IPS-15b (cell line): ENCODE measurements around the gene UBE2V1.
"Not testable (repeated sequence)": the region's sequence is repeated elsewhere in the genome, so short reads cannot be mapped to it uniquely, and the experiment has no call there.

ENCODE experiments used
- H3K27me3 ChIP-seq: one replicate; pipeline ENCODE4 v1.6.1; 2013; ENCODE audit warnings: low read length; ENCODE audit not compliant: control insufficient read depth, insufficient read depth
- H3K36me3 ChIP-seq: one replicate; pipeline ENCODE4 v1.6.1; 2013; ENCODE audit warnings: low read length; ENCODE audit not compliant: control insufficient read depth, insufficient read depth
- H3K4me1 ChIP-seq: one replicate; pipeline ENCODE4 v1.6.1; 2013; ENCODE audit warnings: mild to moderate bottlenecking, low read length; ENCODE audit not compliant: control insufficient read depth, insufficient read depth
- H3K4me3 ChIP-seq: one replicate; pipeline ENCODE4 v1.5.1; 2013; ENCODE audit warnings: low read depth, low read length
- H3K9ac ChIP-seq: one replicate; pipeline ENCODE4 v1.6.1; 2013; ENCODE audit warnings: low read depth, mild to moderate bottlenecking, low read length
- H3K9me3 ChIP-seq: one replicate; pipeline ENCODE4 v1.6.1; 2013; ENCODE audit warnings: mild to moderate bottlenecking, low read length; ENCODE audit not compliant: control insufficient read depth, insufficient read depth

The UBE2V1 gene

DNA sequence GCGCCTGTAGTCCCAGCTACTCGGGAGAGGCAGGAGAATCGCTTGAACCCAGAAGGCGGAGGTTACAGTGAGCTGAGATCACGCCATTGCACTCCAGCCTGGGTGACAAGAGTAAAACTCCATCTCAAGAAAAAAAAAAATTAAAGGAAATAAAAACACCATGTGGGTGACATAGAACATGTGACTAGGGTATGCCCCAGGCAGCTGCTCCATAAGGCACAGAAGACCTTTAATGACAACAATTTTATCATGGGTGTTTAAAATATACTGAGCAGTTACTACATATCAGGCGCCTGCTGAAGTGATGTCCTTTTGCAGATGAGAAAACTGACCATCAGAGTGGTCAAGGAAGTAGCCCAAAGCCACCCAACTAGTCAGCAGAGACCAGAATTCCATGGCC is 32.6 kb upstream of the UBE2V1 start:
- no peak overlapping the region for H3K9ac ChIP-seq
- peaks cover 37% of the 10 kb centered on the region for H3K36me3 ChIP-seq
- H3K9me3 ChIP-seq = no peaks in the 10 kb centered on the region
- no peaks in the 10 kb centered on the region for H3K27me3 ChIP-seq
- H3K4me1 ChIP-seq = peaks cover 19% of the 10 kb centered on the region
- H3K4me3 ChIP-seq = no peak overlapping the region

DNA sequence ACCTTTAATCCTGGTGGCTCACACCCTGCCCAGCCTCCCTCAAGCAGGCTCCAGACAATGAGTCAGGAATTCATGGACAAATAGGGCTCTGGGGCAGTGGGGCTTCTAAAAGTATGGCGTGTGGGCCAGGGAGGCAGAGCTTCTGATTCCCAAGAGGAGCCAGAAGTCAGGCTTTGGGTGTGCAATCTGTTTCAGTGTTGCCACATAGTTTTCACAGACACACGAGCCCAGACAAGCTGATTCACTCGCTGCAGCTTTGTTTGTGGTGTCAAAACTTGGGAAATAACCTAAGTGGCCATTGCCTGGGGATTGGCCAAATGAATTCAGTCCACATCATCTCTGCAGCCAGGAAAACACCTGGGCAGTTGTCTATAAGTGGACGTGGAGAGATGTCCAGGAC is 31.4 kb upstream of the UBE2V1 start:
- Histone ChIP-seq H3K36me3 (peaks cover 37% of the 10 kb centered on the region), H3K9ac (no peak overlapping the region), H3K4me3 (no peak overlapping the region), H3K4me1 (peaks cover 19% of the 10 kb centered on the region), H3K9me3 (no peaks in the 10 kb centered on the region), H3K27me3 (no peaks in the 10 kb centered on the region)

DNA sequence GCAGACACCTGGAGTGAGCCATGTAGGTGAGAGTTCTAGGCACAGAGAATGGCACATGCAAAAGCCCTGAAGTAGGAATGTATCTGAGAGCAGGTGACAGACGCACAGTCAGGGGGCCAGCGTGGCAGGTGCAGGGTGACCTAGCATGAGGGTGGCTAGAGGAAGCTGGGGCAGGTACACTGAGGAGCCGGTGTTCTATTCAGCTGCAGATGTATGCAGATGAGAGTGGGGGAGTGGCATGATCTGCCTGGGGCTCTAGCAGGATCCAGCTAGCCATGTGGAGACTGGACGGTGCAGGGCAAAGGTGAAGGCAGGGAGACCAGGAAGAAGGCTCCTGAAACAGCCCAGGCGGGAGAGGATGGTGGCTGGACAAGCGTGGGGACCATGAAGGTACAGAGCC is 29.9 kb upstream of the UBE2V1 start:
- H3K27me3 ChIP-seq = no peaks in the 10 kb centered on the region
- H3K9ac ChIP-seq = no peak overlapping the region
- peaks cover 27% of the 10 kb centered on the region for H3K36me3 ChIP-seq
- H3K4me3 ChIP-seq = no peak overlapping the region
- H3K9me3 ChIP-seq = no peaks in the 10 kb centered on the region
- peaks cover 22% of the 10 kb centered on the region for H3K4me1 ChIP-seq

DNA sequence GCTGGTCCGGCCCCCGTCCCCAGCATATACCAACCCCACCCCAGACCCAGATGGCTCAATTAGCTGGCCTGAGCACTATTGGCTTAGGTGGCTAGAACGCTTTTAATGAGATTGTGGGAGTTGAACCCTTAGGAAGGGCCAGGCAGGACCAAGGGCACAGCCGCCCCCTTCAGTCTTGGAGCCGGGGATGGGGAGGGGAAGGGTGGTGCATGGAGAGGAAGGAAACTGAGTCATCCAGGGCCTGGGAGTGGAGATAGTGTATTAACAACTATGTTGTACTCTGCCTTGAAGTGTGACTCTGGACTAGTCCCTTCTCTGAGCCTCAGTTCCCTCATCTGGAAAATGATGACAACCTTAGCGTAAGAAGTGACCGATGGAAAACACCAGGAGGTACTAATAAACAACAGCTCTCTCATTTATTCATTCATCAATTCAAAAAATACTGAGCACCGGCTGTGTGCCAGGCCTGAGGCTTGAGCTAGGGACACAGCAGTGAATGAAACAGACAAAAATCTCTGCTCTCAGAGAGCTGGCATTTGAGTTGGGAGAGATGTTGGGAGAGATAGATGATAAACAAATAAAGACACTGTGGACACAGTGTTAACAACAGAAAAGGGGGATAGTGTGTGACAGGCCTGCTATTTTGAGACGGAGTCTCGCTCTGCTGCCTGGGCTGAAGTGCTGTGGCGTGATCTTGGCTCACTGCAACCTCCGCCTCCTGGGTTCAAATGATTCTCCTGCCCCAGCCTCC is 29.0 kb upstream of the UBE2V1 start:
- peaks cover 16% of the 10 kb centered on the region for H3K4me1 ChIP-seq
- no peak overlapping the region for H3K9ac ChIP-seq
- peaks cover 27% of the 10 kb centered on the region for H3K36me3 ChIP-seq

DNA sequence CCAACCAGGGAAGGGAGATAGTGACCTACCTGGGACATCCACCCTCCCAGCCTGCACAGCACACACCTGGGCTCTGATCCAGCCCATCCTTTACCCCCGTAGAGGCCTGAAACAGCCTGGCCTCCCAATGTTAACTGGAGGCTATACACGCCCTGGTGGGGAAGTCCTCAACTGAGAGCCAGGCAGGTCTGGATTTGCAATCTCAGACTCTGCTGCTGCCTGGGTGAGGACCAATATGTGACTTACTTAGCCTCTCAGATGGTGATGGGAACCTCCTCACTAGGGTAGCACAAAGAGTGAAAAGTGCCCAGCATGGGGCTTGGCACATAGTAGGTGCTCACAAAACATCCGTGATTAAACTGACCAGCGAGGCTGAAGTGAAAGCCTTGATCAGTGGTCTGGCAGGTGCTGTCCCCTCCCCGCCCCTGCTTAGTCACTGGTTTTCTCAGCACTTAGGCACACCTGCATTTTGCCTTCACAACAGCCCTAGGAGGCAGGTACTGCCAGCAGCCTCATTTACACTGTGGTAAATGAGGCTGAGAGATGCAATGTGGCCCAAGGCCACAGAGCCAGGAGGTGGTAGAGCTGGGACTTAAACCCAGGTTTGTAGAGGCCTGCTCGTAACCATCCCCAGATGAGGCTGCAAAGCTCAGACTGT is 28.2 kb upstream of the UBE2V1 start:
- no peaks in the 10 kb centered on the region for H3K9me3 ChIP-seq
- H3K27me3 ChIP-seq = no peaks in the 10 kb centered on the region
- H3K4me3 ChIP-seq = no peak overlapping the region
- H3K36me3 ChIP-seq = peaks cover 27% of the 10 kb centered on the region
- no peak overlapping the region for H3K9ac ChIP-seq
- peaks cover 13% of the 10 kb centered on the region for H3K4me1 ChIP-seq

More for the DNA sequence above, 29.0 kb upstream of the UBE2V1 start:
- Histone ChIP-seq H3K9me3 (no peaks in the 10 kb centered on the region), H3K4me3 (no peak overlapping the region), H3K27me3 (no peaks in the 10 kb centered on the region)

DNA sequence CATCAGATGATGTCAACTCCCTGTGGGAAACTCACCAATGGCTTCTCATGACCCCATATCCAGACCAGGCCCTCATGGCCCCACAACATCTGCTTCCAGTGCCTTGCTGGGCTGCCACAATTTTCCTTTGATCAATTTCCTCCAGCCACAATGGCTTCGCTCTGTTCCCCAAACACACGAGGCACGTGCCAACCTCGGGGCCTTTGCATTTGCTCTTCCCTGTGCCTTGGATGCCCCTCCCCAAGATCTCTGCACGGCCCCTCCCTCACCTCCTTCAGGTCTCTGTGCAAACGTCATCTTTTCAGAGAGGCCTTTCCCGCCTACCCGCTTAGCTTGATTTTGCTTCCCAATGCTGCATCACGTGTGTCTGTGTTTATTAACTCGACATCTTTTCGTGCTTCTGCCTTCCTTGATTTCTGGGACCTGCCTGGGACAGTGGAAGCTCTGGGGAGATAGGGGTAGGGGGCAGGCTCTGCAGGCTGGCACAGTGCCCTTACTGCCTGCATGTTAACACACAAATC is 27.4 kb upstream of the UBE2V1 start:
- Histone ChIP-seq H3K27me3 (no peaks in the 10 kb centered on the region), H3K9me3 (no peaks in the 10 kb centered on the region), H3K4me1 (peaks cover 13% of the 10 kb centered on the region), H3K36me3 (peaks cover 27% of the 10 kb centered on the region), H3K4me3 (no peak overlapping the region), H3K9ac (no peak overlapping the region)

DNA sequence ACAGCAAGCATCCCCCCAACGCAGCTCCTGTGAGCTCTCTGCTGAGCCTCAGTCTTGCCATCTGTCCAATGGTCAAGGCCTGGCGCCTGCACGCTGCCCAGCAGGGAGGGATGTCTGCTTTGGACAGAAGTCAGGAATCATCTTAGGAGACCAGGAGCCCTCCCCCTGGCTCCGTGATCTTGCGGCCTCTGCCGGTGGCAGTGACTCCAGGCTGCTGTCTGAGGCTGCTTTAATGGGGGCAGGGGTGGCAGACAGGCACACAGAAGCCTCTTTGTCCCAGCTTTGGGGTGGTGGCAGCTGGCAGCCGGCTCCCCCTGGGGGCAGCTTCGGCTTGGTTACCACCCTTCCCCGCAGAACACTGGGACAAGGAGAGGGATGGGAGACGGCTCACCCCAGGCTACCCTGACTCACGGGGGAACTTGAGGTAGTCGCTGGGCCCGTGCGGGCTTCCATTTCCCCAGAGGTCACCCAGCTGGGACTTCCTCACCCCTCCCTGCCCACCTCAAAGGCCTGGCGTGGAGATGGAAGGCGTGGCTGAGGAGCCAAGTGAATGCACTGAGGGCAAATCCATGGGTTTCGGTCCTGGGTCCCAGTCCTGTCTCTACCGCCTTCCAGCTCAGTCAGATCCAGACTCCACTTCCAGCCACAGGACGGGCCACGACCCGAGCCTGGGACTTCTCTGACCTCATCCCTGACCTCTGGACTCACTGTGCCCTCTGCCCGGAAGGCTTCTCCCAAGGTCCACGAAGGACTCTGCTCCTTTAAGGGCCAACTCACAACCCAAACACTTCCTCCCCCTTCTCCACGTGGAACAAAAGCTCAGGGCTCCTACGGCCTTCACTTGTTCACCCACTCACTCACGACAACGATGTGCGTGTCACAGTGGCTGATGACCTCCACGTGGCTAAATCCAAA is 25.8 kb upstream of the UBE2V1 start:
- H3K4me3 ChIP-seq = no peak overlapping the region
- H3K9ac ChIP-seq = peak overlapping the region; percentile 37
- H3K27me3 ChIP-seq = no peaks in the 10 kb centered on the region
- H3K36me3 ChIP-seq = peaks cover 30% of the 10 kb centered on the region
- no peaks in the 10 kb centered on the region for H3K9me3 ChIP-seq
- H3K4me1 ChIP-seq = peaks cover 11% of the 10 kb centered on the region

DNA sequence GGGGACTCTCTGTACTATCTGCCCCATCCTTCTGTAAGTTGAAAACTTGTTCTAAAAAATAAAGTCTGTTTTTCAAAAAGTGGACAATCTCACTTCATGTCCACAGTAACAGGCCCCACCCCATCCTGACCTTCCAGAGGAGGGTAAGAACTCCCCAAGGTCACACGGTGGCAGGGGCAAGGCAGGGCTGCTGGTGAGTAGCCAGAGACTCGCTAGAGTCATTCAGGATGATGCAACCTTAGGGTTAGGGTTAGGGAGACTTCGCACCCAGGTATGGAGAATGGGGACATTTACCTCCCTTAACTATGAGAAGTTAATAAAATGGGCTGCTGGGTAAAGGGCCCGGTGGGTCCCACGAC is 25.1 kb upstream of the UBE2V1 start:
- peaks cover 32% of the 10 kb centered on the region for H3K36me3 ChIP-seq
- H3K4me3 ChIP-seq = no peak overlapping the region
- H3K4me1 ChIP-seq = peaks cover 9% of the 10 kb centered on the region
- H3K27me3 ChIP-seq = no peaks in the 10 kb centered on the region
- H3K9me3 ChIP-seq = no peaks in the 10 kb centered on the region
- H3K9ac ChIP-seq = no peak overlapping the region

DNA sequence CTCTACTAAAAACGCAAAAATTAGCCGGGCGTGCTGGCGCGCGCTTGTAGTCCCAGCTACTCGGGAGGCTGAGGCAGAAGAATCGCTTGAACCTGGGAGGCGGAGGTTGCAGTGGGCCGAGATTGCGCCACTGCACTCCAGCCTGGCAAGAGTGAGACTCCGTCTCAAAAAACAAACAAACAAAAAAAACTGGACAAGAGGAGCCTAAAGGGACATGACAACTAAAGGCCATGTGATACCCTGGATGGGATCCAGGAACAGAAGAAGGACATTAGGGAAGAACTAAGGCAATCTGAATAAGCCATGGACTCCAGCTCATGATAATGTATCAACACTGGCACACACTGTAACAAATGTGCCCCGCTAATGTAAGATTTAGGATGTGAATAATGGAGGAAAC is 24.8 kb upstream of the UBE2V1 start:
- peaks cover 28% of the 10 kb centered on the region for H3K36me3 ChIP-seq
- H3K9me3 ChIP-seq, H3K4me1 ChIP-seq, H3K9ac ChIP-seq, H3K4me3 ChIP-seq, H3K27me3 ChIP-seq: not testable (repeated sequence)

DNA sequence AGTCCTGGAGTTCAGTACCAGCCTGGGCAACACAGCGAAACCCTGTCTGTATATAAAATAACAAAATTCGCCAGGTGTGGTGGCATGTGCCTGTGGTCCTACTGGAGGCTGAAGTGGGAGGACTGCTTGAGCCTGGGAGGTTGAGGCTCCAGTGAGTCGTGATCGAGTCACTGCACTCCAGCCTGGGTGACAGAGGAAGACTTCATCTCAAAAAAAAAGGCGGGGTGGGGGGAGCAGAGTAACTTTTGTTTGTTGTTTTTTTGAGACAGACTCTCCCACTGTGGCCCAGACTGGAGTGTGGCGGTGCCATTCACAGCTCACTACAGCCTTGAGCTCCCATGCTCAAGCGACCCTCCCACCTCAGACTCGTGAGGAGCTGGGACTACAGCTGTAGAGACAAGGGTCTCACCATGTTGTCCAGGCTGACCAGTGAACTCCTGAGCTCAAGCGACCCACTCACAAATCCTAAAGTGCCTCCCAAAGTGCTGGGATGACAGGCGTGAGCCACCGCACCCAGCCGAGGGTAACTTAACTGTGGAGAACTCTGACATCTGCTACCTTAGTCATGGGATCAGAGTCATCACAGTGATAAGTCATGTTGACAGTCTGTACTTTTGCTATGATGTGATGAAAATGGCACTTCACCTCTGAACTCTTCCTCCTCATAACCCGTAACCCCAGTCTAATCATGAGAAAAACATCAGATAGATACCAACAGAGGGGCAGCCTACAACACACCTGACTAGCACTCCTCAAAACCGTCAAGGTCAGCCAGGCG is 24.1 kb upstream of the UBE2V1 start:
- Histone ChIP-seq H3K4me3 (no peak overlapping the region), H3K4me1 (peaks cover 2% of the 10 kb centered on the region), H3K36me3 (peaks cover 26% of the 10 kb centered on the region), H3K27me3 (no peaks in the 10 kb centered on the region), H3K9ac (no peak overlapping the region), H3K9me3 (no peaks in the 10 kb centered on the region)

DNA sequence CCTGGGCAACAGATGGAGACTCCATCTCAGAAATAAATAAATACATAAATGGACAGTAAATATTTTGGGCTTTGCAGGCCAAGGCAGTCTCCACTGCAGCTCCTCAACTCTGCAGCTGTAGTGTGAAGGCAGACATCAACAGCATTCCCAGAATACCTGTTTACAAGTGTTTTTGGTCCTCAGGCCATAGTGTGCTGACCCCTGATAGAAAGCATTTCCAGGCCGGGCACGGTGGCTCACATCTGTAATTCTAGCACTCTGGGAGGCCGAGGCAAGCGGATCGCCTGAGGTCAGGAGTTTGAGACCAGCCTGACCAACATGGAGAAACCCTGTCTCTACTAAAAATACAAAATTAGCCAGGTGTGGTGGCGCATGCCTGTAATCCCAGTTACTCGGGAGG is 22.2 kb upstream of the UBE2V1 start:
- not testable (repeated sequence) for H3K27me3 ChIP-seq, H3K9me3 ChIP-seq, H3K36me3 ChIP-seq, H3K4me1 ChIP-seq, H3K4me3 ChIP-seq, H3K9ac ChIP-seq
